Trophoblast cell (in vitro differentiated cells and primary cell): ENCODE results near the gene RIMS3.

Experiments used
- DNase-seq, 2 donors: peaks; one replicate each; pipeline ENCODE4 v3.0.0-alpha.2; 2016
- H2AFZ ChIP-seq: 2 replicates; pipeline ENCODE4 v1.6.1; 2013; ENCODE audit warnings: low read length, moderate library complexity, mild to moderate bottlenecking; ENCODE audit not compliant: insufficient read depth, poor library complexity
- H2AK5ac ChIP-seq: 2 replicates; pipeline ENCODE4 v1.6.1; 2013; ENCODE audit warnings: mild to moderate bottlenecking, low read length
- H2BK120ac ChIP-seq: 2 replicates; pipeline ENCODE4 v1.6.1; 2013; ENCODE audit warnings: low read length, mild to moderate bottlenecking, moderate library complexity; ENCODE audit not compliant: insufficient read depth, poor library complexity
- H2BK12ac ChIP-seq: 2 replicates; pipeline ENCODE4 v1.6.1; 2013; ENCODE audit warnings: mild to moderate bottlenecking, low read length, moderate library complexity
- H2BK5ac ChIP-seq: 2 replicates; pipeline ENCODE4 v1.6.1; 2013; ENCODE audit warnings: low read length, low read depth, moderate library complexity, mild to moderate bottlenecking; ENCODE audit not compliant: poor library complexity
- H3K14ac ChIP-seq: 2 replicates; pipeline ENCODE4 v1.6.1; 2013; ENCODE audit warnings: mild to moderate bottlenecking, low read length
- H3K18ac ChIP-seq: 2 replicates; pipeline ENCODE4 v1.6.1; 2013; ENCODE audit warnings: mild to moderate bottlenecking, low read length
- H3K23ac ChIP-seq: 2 replicates; pipeline ENCODE4 v1.6.1; 2013; ENCODE audit warnings: low read length
- H3K27ac ChIP-seq: 2 replicates; pipeline ENCODE4 v1.5.1; 2013; ENCODE audit warnings: low read depth, mild to moderate bottlenecking, inconsistent platforms, low read length, moderate library complexity
- H3K27me3 ChIP-seq: 2 replicates; pipeline ENCODE4 v1.6.1; 2013; ENCODE audit warnings: inconsistent platforms, mild to moderate bottlenecking, low read length, moderate library complexity; ENCODE audit not compliant: insufficient read depth
- H3K36me3 ChIP-seq, 2 experiments: 1 replicate in 1 of 2; 2 replicates in 1 of 2; pipeline ENCODE4 v1.6.1; 2013; ENCODE audit warnings: low read length in 2 of 2, mild to moderate bottlenecking in 2 of 2, moderate library complexity in 1 of 2; ENCODE audit not compliant: insufficient read depth in 2 of 2, control insufficient read depth in 1 of 2
- H3K4ac ChIP-seq: 2 replicates; pipeline ENCODE4 v1.6.1; 2013; ENCODE audit warnings: low read depth, mild to moderate bottlenecking, low read length, moderate library complexity
- H3K4me1 ChIP-seq, 2 experiments: 1 replicate in 1 of 2; 2 replicates in 1 of 2; pipeline ENCODE4 v1.6.1; 2013; ENCODE audit warnings: low read length in 2 of 2, mild to moderate bottlenecking in 2 of 2, moderate library complexity in 1 of 2; ENCODE audit not compliant: insufficient read depth in 2 of 2, control insufficient read depth in 1 of 2
- H3K4me2 ChIP-seq: 2 replicates; pipeline ENCODE4 v1.6.1; 2013; ENCODE audit warnings: inconsistent platforms, mild to moderate bottlenecking, low read length, moderate library complexity
- H3K4me3 ChIP-seq: 2 replicates; pipeline ENCODE4 v1.5.1; 2013; ENCODE audit warnings: mild to moderate bottlenecking, low read depth, low read length, inconsistent platforms
- H3K79me1 ChIP-seq: one replicate; pipeline ENCODE4 v1.6.1; 2013; ENCODE audit warnings: low read length
- H3K79me2 ChIP-seq: 2 replicates; pipeline ENCODE4 v1.6.1; 2013; ENCODE audit warnings: low read length, mild to moderate bottlenecking; ENCODE audit not compliant: control insufficient read depth, insufficient read depth, poor library complexity
- H3K9ac ChIP-seq: 2 replicates; pipeline ENCODE4 v1.6.1; 2013; ENCODE audit warnings: mild to moderate bottlenecking, low read length
- H3K9me3 ChIP-seq: 2 replicates; pipeline ENCODE4 v1.6.1; 2013; ENCODE audit warnings: low read depth, mild to moderate bottlenecking, control low read depth, inconsistent platforms, low read length; ENCODE audit not compliant: insufficient read depth
- H4K12ac ChIP-seq: 2 replicates; pipeline ENCODE4 v1.6.1; 2013; ENCODE audit warnings: low read depth, mild to moderate bottlenecking, low read length, moderate library complexity
- H4K8ac ChIP-seq: 2 replicates; pipeline ENCODE4 v1.6.1; 2013; ENCODE audit warnings: low read depth, mild to moderate bottlenecking, low read length, moderate library complexity
- H4K91ac ChIP-seq: one replicate; pipeline ENCODE4 v1.6.1; 2013; ENCODE audit warnings: low read depth, mild to moderate bottlenecking, low read length, moderate library complexity
- WGBS: extraction: QIAGEN DNeasy Blood & Tissue Kit; methylation state at CpG from one replicate; pipeline ENCODE4 v1.1.7; 2013; ENCODE audit warnings: missing lambda C conversion rate; ENCODE audit not compliant: insufficient read length, insufficient coverage; ENCODE audit errors: extremely low coverage; 5-methylcytosine and 5-hydroxymethylcytosine counted together

Gene RIMS3

GRCh38 chr1:40618108-40618507 is 47.4 kb downstream of the RIMS3 start:
- Histone ChIP-seq H3K27me3 (no peaks in the 10 kb centered on the region), H3K4me2 (no peak overlapping the region), H3K14ac (no peak overlapping the region), H3K79me2 (no peaks in the 10 kb centered on the region), H3K18ac (no peak overlapping the region), H3K4me3 (no peak overlapping the region), H3K9me3 (no peaks in the 10 kb centered on the region), H2BK120ac (no peak overlapping the region), H2BK12ac (no peak overlapping the region), H3K79me1 (no peaks in the 10 kb centered on the region), H3K36me3 (no peaks in the 10 kb centered on the region), H3K27ac (no peak overlapping the region), H2AFZ (no peak overlapping the region), H3K4me1 (no peaks in the 10 kb centered on the region), H4K91ac (no peak overlapping the region), H2BK5ac (no peak overlapping the region), H4K12ac (no peak overlapping the region), H4K8ac (no peak overlapping the region), H3K4ac (no peak overlapping the region), H3K9ac (no peak overlapping the region), H2AK5ac (no peak overlapping the region), H3K23ac (no peak overlapping the region)
- DNase-seq: no peak
- no CpG with 5 or more reads among the region's 1 CpG for WGBS

DNA sequence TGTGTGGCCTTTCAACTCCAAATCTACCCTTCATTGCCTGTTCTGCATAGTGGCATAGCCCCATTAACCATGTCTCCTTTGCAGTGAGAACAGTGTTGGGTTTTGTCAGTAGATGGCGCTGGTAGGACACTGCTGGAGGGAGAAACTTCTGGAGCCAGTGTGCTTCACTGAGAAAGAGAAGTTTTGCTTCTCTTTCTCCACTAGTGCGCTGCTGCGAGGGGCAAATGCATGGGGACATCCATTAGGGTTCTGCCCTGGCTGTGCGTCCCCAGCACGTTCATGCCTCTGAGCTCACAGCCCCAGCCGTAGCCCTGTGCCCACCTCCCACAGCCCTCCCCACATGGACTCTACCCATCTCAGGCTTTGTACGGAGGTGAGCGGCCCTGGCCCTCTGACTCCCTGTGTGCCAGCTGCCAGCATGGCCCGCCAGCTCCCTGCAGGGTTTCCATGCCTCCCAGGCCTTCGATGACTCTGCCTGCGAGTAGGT is 53.1 kb downstream of the RIMS3 start:
- Histone ChIP-seq H3K18ac (no peak overlapping the region), H3K14ac (no peak overlapping the region), H2BK120ac (no peak overlapping the region), H3K4me3 (no peak overlapping the region), H3K9me3 (no peaks in the 10 kb centered on the region), H2AFZ (no peak overlapping the region), H3K4me2 (no peak overlapping the region), H2BK5ac (no peak overlapping the region), H3K27me3 (no peaks in the 10 kb centered on the region), H3K36me3 (no peaks in the 10 kb centered on the region), H4K12ac (peak overlapping the region; percentile 25), H3K27ac (no peak overlapping the region), H2AK5ac (no peak overlapping the region), H3K4me1 (no peaks in the 10 kb centered on the region), H3K79me2 (no peaks in the 10 kb centered on the region), H4K8ac (no peak overlapping the region), H3K79me1 (no peaks in the 10 kb centered on the region), H3K4ac (no peak overlapping the region), H4K91ac (no peak overlapping the region), H3K23ac (no peak overlapping the region), H2BK12ac (no peak overlapping the region), H3K9ac (no peak overlapping the region)
- WGBS: no CpG with 5 or more reads among the region's 11 CpGs
- peak; percentile 54 to 81 for DNase-seq

- H3K23ac ChIP-seq: no peak overlapping the region
- no peak overlapping the region for H2BK120ac ChIP-seq
- H3K27ac ChIP-seq: no peak overlapping the region
- no peak overlapping the region for H3K14ac ChIP-seq
- H4K12ac ChIP-seq: no peak overlapping the region
- H2BK12ac ChIP-seq: no peak overlapping the region
- H2BK5ac ChIP-seq: no peak overlapping the region
- H2AFZ ChIP-seq: no peak overlapping the region
- H2AK5ac ChIP-seq: no peak overlapping the region
- no peak overlapping the region for H3K4me2 ChIP-seq
- WGBS: no CpG with 5 or more reads among the region's 7 CpGs
- H3K27me3 ChIP-seq: no peaks in the 10 kb centered on the region
- H3K4me3 ChIP-seq: no peak overlapping the region
- no peak overlapping the region for H4K8ac ChIP-seq
- H3K18ac ChIP-seq: no peak overlapping the region
- H3K79me2 ChIP-seq: no peaks in the 10 kb centered on the region
- no peaks in the 10 kb centered on the region for H3K9me3 ChIP-seq
- H3K4ac ChIP-seq: no peak overlapping the region
- H4K91ac ChIP-seq: no peak overlapping the region
- no peaks in the 10 kb centered on the region for H3K36me3 ChIP-seq
- H3K79me1 ChIP-seq: no peaks in the 10 kb centered on the region
- H3K4me1 ChIP-seq: no peaks in the 10 kb centered on the region
- no peak for DNase-seq
- no peak overlapping the region for H3K9ac ChIP-seq
These were observed 55.3 kb downstream of the RIMS3 start for GRCh38 chr1:40610156-40610555.

DNA sequence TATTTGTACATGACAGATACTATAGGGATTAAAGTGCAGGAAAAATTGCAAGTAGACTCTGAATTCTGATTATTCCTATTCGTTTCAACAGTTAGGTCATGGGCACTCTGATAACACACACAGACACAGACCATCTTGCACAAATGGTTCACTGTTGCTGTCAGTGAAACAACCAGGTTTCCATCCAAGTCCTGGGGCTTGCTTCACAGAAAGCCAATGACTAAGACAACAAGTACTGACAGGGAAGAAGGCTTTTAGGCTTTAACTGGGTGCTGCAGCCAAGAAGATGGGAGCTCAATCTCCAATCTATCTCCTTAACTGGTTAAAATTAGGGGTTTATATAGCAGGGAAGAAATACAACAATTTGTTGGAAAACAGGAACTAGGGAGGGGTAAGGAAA is 57.6 kb downstream of the RIMS3 start:
- H3K23ac ChIP-seq: no peak overlapping the region
- no CpG with 5 or more reads among the region's 1 CpG for WGBS

More for the DNA sequence above, 57.6 kb downstream of the RIMS3 start:
- no peak for DNase-seq
- Histone ChIP-seq H4K91ac (no peak overlapping the region), H4K12ac (no peak overlapping the region), H2AK5ac (no peak overlapping the region), H3K4me2 (no peak overlapping the region), H3K36me3 (no peaks in the 10 kb centered on the region), H3K18ac (no peak overlapping the region), H2BK12ac (no peak overlapping the region), H3K14ac (no peak overlapping the region), H3K4ac (no peak overlapping the region), H3K79me2 (no peaks in the 10 kb centered on the region), H2AFZ (no peak overlapping the region), H3K27ac (no peak overlapping the region), H2BK120ac (no peak overlapping the region), H3K79me1 (no peaks in the 10 kb centered on the region), H2BK5ac (no peak overlapping the region), H3K9ac (no peak overlapping the region), H3K4me3 (no peak overlapping the region), H3K4me1 (no peaks in the 10 kb centered on the region), H3K27me3 (no peaks in the 10 kb centered on the region), H3K9me3 (no peaks in the 10 kb centered on the region), H4K8ac (no peak overlapping the region)
